Type B pancreatic cell (in vitro differentiated cells): ENCODE measurements around the gene ACAP2. TPM values are rescaled to one million over a fixed set of nuclear protein-coding genes. Genes with fewer than 3 reads are reported as not detected.
"Not testable (repeated sequence)": the region's sequence is repeated elsewhere in the genome, so short reads cannot be mapped to it uniquely, and the experiment has no call there.

Source experiments
- DNase-seq: peaks from one replicate; pipeline ENCODE4 v3.0.0; 2021; ENCODE audit warnings: mixed read lengths; ENCODE audit not compliant: unreplicated experiment; ENCODE audit errors: extremely low spot score
- H3K27ac Mint-ChIP-seq: 2 replicates; pipeline ENCODE4 v1.8.0; 2021; ENCODE audit warnings: mild to moderate bottlenecking, mixed read lengths
- H3K27me3 Mint-ChIP-seq: 2 replicates; pipeline ENCODE4 v1.8.0; 2021; ENCODE audit warnings: mixed read lengths
- H3K36me3 Mint-ChIP-seq: 2 replicates; pipeline ENCODE4 v1.8.0; 2021; ENCODE audit warnings: mixed read lengths
- H3K4me1 Mint-ChIP-seq: one replicate; pipeline ENCODE4 v1.8.0; 2021; ENCODE audit warnings: mixed read lengths; ENCODE audit not compliant: unreplicated experiment
- H3K4me3 Mint-ChIP-seq: 2 replicates; pipeline ENCODE4 v1.8.0; 2021; ENCODE audit warnings: mild to moderate bottlenecking, mixed read lengths
- H3K9me3 Mint-ChIP-seq: 2 replicates; pipeline ENCODE4 v1.8.0; 2021; ENCODE audit warnings: mixed read lengths
- total RNA-seq: library from RNA; stranded (reverse); gene quantifications from 2 replicates; pipeline ENCODE4 v1.2.1, GENCODE V29; 2021; ENCODE audit warnings: low replicate concordance
- TF ChIP-seq, protein P1 (sequence below): fragments of 200-600 bp; sonication (generic); conservative IDR thresholded peaks from 2 replicates; pipeline ENCODE4 v1.5.0; 2021; ENCODE audit warnings: antibody characterized with exemption, mild to moderate bottlenecking

The ACAP2 gene
- total RNA-seq, 1 donor from 2014 or later, result 36.6 TPM

DNA sequence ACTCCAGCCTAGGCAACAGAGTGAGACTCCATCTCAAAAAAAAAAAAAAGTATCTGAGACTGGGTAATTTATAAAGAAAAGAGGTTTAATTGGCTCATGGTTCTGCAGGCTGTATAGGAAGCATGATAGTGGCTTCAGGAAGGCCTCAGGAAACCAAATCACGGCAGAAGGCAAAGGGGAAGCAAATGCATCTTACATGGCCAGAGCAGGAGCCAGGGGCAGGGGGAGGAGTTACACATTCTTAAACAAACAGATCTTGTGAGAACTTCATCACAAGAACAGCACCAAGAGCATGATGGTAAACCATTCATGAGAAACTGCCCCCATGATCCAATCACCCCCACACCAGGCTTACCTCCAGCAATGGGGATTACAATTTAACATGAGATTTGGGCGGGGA is 37.2 kb downstream of the ACAP2 start:
- TF ChIP-seq, protein P1, sequence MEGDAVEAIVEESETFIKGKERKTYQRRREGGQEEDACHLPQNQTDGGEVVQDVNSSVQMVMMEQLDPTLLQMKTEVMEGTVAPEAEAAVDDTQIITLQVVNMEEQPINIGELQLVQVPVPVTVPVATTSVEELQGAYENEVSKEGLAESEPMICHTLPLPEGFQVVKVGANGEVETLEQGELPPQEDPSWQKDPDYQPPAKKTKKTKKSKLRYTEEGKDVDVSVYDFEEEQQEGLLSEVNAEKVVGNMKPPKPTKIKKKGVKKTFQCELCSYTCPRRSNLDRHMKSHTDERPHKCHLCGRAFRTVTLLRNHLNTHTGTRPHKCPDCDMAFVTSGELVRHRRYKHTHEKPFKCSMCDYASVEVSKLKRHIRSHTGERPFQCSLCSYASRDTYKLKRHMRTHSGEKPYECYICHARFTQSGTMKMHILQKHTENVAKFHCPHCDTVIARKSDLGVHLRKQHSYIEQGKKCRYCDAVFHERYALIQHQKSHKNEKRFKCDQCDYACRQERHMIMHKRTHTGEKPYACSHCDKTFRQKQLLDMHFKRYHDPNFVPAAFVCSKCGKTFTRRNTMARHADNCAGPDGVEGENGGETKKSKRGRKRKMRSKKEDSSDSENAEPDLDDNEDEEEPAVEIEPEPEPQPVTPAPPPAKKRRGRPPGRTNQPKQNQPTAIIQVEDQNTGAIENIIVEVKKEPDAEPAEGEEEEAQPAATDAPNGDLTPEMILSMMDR, result no peak
- peaks cover 16% of the 10 kb centered on the region for H3K36me3 Mint-ChIP-seq

DNA sequence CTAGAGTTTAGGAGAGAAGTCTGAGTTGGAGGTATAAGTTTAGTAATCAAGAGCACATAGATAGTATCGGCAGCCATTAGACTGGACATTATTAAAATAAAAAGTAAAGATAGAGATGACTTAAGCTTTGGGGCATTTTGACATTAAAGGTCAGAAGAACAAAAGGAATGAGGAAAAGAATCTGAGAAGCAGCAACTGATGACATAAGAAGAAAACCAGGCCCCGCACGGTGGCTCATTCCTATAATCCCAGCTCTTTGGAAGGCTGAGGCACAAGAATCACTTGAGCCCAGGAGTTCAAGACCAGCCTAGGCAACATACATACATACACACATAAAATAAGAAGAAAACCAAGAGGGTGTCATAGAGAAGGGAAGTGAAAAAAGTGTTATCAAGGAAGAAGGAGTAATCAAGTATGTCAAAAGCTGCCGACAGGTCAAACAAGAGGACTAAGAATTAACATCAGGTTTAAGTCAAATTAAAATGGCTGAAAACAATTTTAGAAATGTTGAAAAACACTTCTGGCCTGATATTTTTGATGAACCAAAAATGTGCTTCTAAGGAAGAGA is 38.9 kb downstream of the ACAP2 start:
- peaks cover 4% of the 10 kb centered on the region for H3K9me3 Mint-ChIP-seq
- H3K4me1 Mint-ChIP-seq, result peaks cover 5% of the 10 kb centered on the region
- peaks cover 4% of the 10 kb centered on the region for H3K36me3 Mint-ChIP-seq
- H3K27me3 Mint-ChIP-seq, result no peaks in the 10 kb centered on the region
- no peak overlapping the region for H3K27ac Mint-ChIP-seq
- no peak for DNase-seq
- TF ChIP-seq, protein P1, result no peak
- H3K4me3 Mint-ChIP-seq, result no peak overlapping the region

More for the DNA sequence above, 37.2 kb downstream of the ACAP2 start:
- H3K4me3 Mint-ChIP-seq, result no peak overlapping the region
- H3K4me1 Mint-ChIP-seq, result peaks cover 1% of the 10 kb centered on the region
- no peaks in the 10 kb centered on the region for H3K27me3 Mint-ChIP-seq
- DNase-seq, result no peak
- no peak overlapping the region for H3K27ac Mint-ChIP-seq
- peaks cover 10% of the 10 kb centered on the region for H3K9me3 Mint-ChIP-seq

GRCh38 chr3:195403244-195403643 is 39.6 kb downstream of the ACAP2 start:
- H3K27ac Mint-ChIP-seq, result no peak overlapping the region
- TF ChIP-seq, protein P1, result no peak
- no peaks in the 10 kb centered on the region for H3K36me3 Mint-ChIP-seq
- DNase-seq, result no peak
- no peaks in the 10 kb centered on the region for H3K27me3 Mint-ChIP-seq
- H3K4me3 Mint-ChIP-seq, result no peak overlapping the region
- H3K4me1 Mint-ChIP-seq, result peaks cover 8% of the 10 kb centered on the region
- no peaks in the 10 kb centered on the region for H3K9me3 Mint-ChIP-seq

DNA sequence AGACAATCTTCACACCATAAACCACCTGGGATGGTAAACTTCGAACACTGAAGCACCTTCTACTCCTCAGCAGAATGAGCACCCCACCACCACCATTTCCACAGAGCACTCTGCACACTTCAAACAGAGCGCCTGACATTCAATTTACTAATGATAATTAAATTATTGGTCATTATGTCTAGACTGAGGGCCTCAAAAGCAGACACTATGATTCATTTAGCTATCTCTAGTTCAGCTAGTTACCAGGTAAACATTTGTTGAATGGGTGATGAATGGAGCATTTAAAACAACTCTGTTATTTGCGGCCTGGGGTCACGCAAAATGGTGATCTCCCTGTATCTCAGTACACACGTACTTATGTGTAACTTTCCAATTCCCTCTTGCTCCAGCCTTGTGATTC is 40.9 kb downstream of the ACAP2 start:
- Mint-ChIP-seq H3K36me3 (no peaks in the 10 kb centered on the region), H3K4me1 (peaks cover 8% of the 10 kb centered on the region), H3K4me3 (no peak overlapping the region), H3K27ac (no peak overlapping the region), H3K27me3 (no peaks in the 10 kb centered on the region), H3K9me3 (no peaks in the 10 kb centered on the region)
- TF ChIP-seq, protein P1, result no peak
- DNase-seq, result no peak

DNA sequence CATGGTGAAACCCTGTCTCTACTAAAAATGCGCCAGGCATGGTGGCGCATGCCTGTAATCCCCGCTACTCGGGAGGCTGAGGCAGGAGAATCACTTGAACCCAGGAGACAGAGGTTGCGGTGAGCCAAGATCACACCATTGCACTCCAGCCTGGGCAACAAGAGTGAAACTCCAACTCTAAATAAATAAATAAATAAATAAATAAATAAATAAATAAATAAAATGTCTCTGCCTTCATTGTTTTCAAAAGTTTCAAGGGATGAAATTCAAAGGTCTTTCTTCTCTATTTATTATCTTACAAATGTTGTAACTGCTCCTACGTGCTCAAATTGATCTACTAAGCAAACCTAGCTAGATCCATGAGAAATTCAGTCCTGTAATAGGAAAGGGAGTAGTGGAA is 44.4 kb downstream of the ACAP2 start:
- H3K9me3 Mint-ChIP-seq, H3K27ac Mint-ChIP-seq, H3K27me3 Mint-ChIP-seq, H3K36me3 Mint-ChIP-seq, H3K4me3 Mint-ChIP-seq, DNase-seq: not testable (repeated sequence)
- peaks cover 11% of the 10 kb centered on the region for H3K4me1 Mint-ChIP-seq

GRCh38 chr3:195397524-195397923 is 45.3 kb downstream of the ACAP2 start:
- DNase-seq, result no peak
- no peak overlapping the region for H3K4me3 Mint-ChIP-seq
- TF ChIP-seq, protein P1, result no peak
- H3K27me3 Mint-ChIP-seq, result no peaks in the 10 kb centered on the region
- no peaks in the 10 kb centered on the region for H3K36me3 Mint-ChIP-seq
- peaks cover 13% of the 10 kb centered on the region for H3K4me1 Mint-ChIP-seq
- no peaks in the 10 kb centered on the region for H3K9me3 Mint-ChIP-seq
- no peak overlapping the region for H3K27ac Mint-ChIP-seq
